Nephron (organoid): Measurements from ENCODE around the gene TOE1.
"Not testable (repeated sequence)": the region's sequence is repeated elsewhere in the genome, so short reads cannot be mapped to it uniquely, and the experiment has no call there.

ENCODE experiments used
- H3K27ac Mint-ChIP-seq, 3 experiments: 2 replicates each; pipeline ENCODE4 v1.8.0; 2020; ENCODE audit warnings: mixed read lengths in 3 of 3, mild to moderate bottlenecking in 2 of 3, moderate library complexity in 1 of 3
- H3K27me3 Mint-ChIP-seq: 2 replicates; pipeline ENCODE4 v1.8.0; 2021; ENCODE audit warnings: low read depth, mild to moderate bottlenecking, moderate library complexity, mixed read lengths
- H3K36me3 Mint-ChIP-seq: 2 replicates; pipeline ENCODE4 v1.8.0; 2020; ENCODE audit warnings: low read depth, mixed read lengths
- H3K4me1 Mint-ChIP-seq: 2 replicates; pipeline ENCODE4 v1.8.0; 2020; ENCODE audit warnings: mixed read lengths
- H3K4me3 Mint-ChIP-seq, 3 experiments: 2 replicates each; pipeline ENCODE4 v1.8.0; 2020; ENCODE audit warnings: mild to moderate bottlenecking in 3 of 3, mixed read lengths in 3 of 3, moderate library complexity in 2 of 3
- H3K9me3 Mint-ChIP-seq: 2 replicates; pipeline ENCODE4 v1.8.0; 2020; ENCODE audit warnings: mixed read lengths
- CTCF ChIP-seq, 3 experiments: fragments of 200-600 bp; sonication (generic); IDR thresholded peaks; one replicate each; pipeline ENCODE4 v1.5.0; 2021; ENCODE audit warnings: antibody characterized with exemption in 3 of 3; ENCODE audit not compliant: unreplicated experiment in 3 of 3

TOE1 gene

GRCh38 chr1:45380730-45381129, 40.8 kb downstream of the TOE1 start:
- Mint-ChIP-seq H3K36me3 (no peaks in the 10 kb centered on the region), H3K4me3 (no peak overlapping the region), H3K27ac (no peak overlapping the region), H3K27me3 (no peaks in the 10 kb centered on the region), H3K4me1 (no peaks in the 10 kb centered on the region), H3K9me3 (no peaks in the 10 kb centered on the region)
- no peak for TF ChIP-seq CTCF (IDR thresholded peaks at IDR 0.05; ENCODE audit: unreplicated experiment in 3 of 3)

GRCh38 chr1:45381243-45381642, 41.3 kb downstream of the TOE1 start:
- H3K4me1 Mint-ChIP-seq = no peaks in the 10 kb centered on the region
- H3K27me3 Mint-ChIP-seq = no peaks in the 10 kb centered on the region
- no peak overlapping the region for H3K4me3 Mint-ChIP-seq
- H3K9me3 Mint-ChIP-seq = no peaks in the 10 kb centered on the region
- no peak overlapping the region for H3K27ac Mint-ChIP-seq
- no peaks in the 10 kb centered on the region for H3K36me3 Mint-ChIP-seq
- TF ChIP-seq CTCF (IDR thresholded peaks at IDR 0.05; ENCODE audit: unreplicated experiment in 3 of 3) = no peak

- H3K36me3 Mint-ChIP-seq = no peaks in the 10 kb centered on the region
- H3K9me3 Mint-ChIP-seq = no peaks in the 10 kb centered on the region
- TF ChIP-seq CTCF (IDR thresholded peaks at IDR 0.05; ENCODE audit: unreplicated experiment in 3 of 3) = no peak
- no peaks in the 10 kb centered on the region for H3K4me1 Mint-ChIP-seq
- peaks cover 3% of the 10 kb centered on the region for H3K27me3 Mint-ChIP-seq
- H3K27ac Mint-ChIP-seq = no peak overlapping the region
- no peak overlapping the region for H3K4me3 Mint-ChIP-seq
Observed at GRCh38 chr1:45383191-45383590, 43.2 kb downstream of the TOE1 start.

- not testable (repeated sequence) for H3K36me3 Mint-ChIP-seq, H3K9me3 Mint-ChIP-seq, H3K27ac Mint-ChIP-seq, H3K4me3 Mint-ChIP-seq, H3K27me3 Mint-ChIP-seq, H3K4me1 Mint-ChIP-seq
Observed at GRCh38 chr1:45384213-45384612, 44.2 kb downstream of the TOE1 start.

- no peaks in the 10 kb centered on the region for H3K9me3 Mint-ChIP-seq
- H3K4me3 Mint-ChIP-seq = no peak overlapping the region
- H3K27me3 Mint-ChIP-seq = peaks cover 3% of the 10 kb centered on the region
- no peak overlapping the region for H3K27ac Mint-ChIP-seq
- H3K36me3 Mint-ChIP-seq = no peaks in the 10 kb centered on the region
- no peaks in the 10 kb centered on the region for H3K4me1 Mint-ChIP-seq
- no peak for TF ChIP-seq CTCF (IDR thresholded peaks at IDR 0.05; ENCODE audit: unreplicated experiment in 3 of 3)
Observed at GRCh38 chr1:45385302-45385701, 45.3 kb downstream of the TOE1 start.

- no peak for TF ChIP-seq CTCF (IDR thresholded peaks at IDR 0.05; ENCODE audit: unreplicated experiment in 3 of 3)
- Mint-ChIP-seq H3K4me3 (no peak overlapping the region), H3K36me3 (no peaks in the 10 kb centered on the region), H3K27ac (no peak overlapping the region), H3K27me3 (peaks cover 3% of the 10 kb centered on the region), H3K9me3 (no peaks in the 10 kb centered on the region), H3K4me1 (no peaks in the 10 kb centered on the region)
Observed at GRCh38 chr1:45386219-45386618, 46.2 kb downstream of the TOE1 start.
